Suprapubic skin (tissue), 4 donors: ENCODE data around the gene MUC2. TPM values are rescaled to one million over a fixed set of nuclear protein-coding genes. Genes with fewer than 3 reads are reported as not detected.

Experiments used
- DNase-seq, 2 donors: peaks; one replicate each; pipeline ENCODE4 v3.0.0-alpha.2; 2019; ENCODE audit warnings: low spot score in 2 of 2
- H3K27ac ChIP-seq: fragments of 200-600 bp; sonication (generic); one replicate; pipeline ENCODE4 v1.5.1; 2019
- H3K27me3 ChIP-seq: fragments of 200-600 bp; sonication (generic); one replicate; pipeline ENCODE4 v1.5.1; 2019
- H3K36me3 ChIP-seq: fragments of 200-600 bp; sonication (generic); one replicate; pipeline ENCODE4 v1.5.1; 2019
- H3K4me1 ChIP-seq: fragments of 200-600 bp; sonication (generic); one replicate; pipeline ENCODE4 v1.5.1; 2019
- H3K4me3 ChIP-seq: fragments of 200-600 bp; sonication (generic); one replicate; pipeline ENCODE4 v1.5.1; 2019; ENCODE audit warnings: mild to moderate bottlenecking
- H3K9me3 ChIP-seq: fragments of 200-600 bp; sonication (generic); one replicate; pipeline ENCODE4 v1.5.1; 2019
- EP300 ChIP-seq: sonication (generic); formaldehyde crosslinking; IDR thresholded peaks from one replicate; pipeline ENCODE4 v1.6.1; 2017; ENCODE audit warnings: antibody characterized with exemption
- POLR2A ChIP-seq, 2 donors: fragments of 450-650 bp; IDR thresholded peaks; one replicate each; pipeline ENCODE4 v1.6.1; 2017; ENCODE audit warnings: antibody characterized with exemption in 2 of 2, mild to moderate bottlenecking in 2 of 2, moderate library complexity in 2 of 2
- POLR2AphosphoS5 ChIP-seq, 3 donors: sonication (generic); formaldehyde crosslinking; IDR thresholded peaks; one replicate each; pipeline ENCODE4 v1.6.1; 2017; ENCODE audit warnings: antibody characterized with exemption in 3 of 3
- WGBS: methylation state at CpG from one replicate; pipeline ENCODE4 v1.1.5; 2018; 5-methylcytosine and 5-hydroxymethylcytosine counted together
- total RNA-seq, 4 donors: library from RNA; depleted of rRNA; stranded (reverse); fragments of >200 nt; gene quantifications; one replicate each; pipeline ENCODE4 v1.1.0, GENCODE V29; 2016
- TF ChIP-seq, protein P1 (sequence below), 2 donors: fragments of 200-600 bp in 1 of 2; fragments of 450-650 bp in 1 of 2; sonication (generic) in 1 of 2; IDR thresholded peaks; one replicate each; pipeline ENCODE4 v1.5.1; 2016 to 2019; ENCODE audit warnings: antibody characterized with exemption in 2 of 2, mild to moderate bottlenecking in 1 of 2, moderate library complexity in 1 of 2

MUC2 gene
- total RNA-seq, 4 donors from 2014 or later, result 0.05 to 0.17 (median 0.12) TPM

DNA sequence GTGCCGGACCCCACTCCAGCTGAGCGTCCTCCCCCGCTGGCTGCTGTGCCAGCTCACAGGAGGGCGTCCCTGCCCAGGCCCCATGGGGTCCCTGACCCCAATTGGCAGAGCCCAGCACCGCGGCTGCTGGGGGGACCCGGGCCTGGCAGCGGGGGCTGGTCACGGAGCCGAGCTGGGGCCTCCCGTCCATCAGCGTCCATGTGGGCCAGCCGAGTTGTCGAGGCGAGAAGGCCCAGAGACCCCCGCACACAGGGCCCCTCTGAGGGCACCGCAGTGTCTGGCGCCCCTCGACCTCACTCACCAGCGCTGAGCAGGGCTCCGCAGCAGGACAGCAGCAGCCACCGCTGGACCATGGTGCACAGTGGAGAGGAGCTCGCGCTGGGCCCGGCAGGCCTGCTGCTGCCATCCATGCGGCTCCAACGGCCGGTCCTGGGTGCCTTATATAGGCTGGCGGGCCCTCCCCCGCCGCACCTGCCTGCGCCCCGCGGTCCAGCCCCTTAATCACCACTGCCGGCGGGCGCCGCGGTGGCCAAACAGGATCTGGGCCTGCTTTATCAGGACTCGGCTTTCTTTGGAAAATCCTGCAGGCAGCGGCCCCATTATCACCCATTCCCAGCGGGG is 38.3 kb upstream of the MUC2 start, which contains the start of gene MUC6:
Gene MUC6 (minus strand): TSS at position 416 of the 621 bp plus-strand sequence. CDS start 63 bp downstream, at position 353.
- Histone ChIP-seq H3K27ac (no peak within 1 kb of the TSS), H3K9me3 (no peaks in the 10 kb centered on the region), H3K36me3 (no peaks in the 10 kb centered on the region), H3K4me3 (no peak within 1 kb of the TSS), H3K4me1 (no peaks in the 10 kb centered on the region), H3K27me3 (peaks cover 67% of the 10 kb centered on the region)
- DNase-seq, result no peak
- TF ChIP-seq POLR2AphosphoS5 (IDR thresholded peaks at IDR 0.05) (no peak), POLR2A (IDR thresholded peaks at IDR 0.05) (no peak)
- TF ChIP-seq, protein P1, sequence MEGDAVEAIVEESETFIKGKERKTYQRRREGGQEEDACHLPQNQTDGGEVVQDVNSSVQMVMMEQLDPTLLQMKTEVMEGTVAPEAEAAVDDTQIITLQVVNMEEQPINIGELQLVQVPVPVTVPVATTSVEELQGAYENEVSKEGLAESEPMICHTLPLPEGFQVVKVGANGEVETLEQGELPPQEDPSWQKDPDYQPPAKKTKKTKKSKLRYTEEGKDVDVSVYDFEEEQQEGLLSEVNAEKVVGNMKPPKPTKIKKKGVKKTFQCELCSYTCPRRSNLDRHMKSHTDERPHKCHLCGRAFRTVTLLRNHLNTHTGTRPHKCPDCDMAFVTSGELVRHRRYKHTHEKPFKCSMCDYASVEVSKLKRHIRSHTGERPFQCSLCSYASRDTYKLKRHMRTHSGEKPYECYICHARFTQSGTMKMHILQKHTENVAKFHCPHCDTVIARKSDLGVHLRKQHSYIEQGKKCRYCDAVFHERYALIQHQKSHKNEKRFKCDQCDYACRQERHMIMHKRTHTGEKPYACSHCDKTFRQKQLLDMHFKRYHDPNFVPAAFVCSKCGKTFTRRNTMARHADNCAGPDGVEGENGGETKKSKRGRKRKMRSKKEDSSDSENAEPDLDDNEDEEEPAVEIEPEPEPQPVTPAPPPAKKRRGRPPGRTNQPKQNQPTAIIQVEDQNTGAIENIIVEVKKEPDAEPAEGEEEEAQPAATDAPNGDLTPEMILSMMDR (IDR thresholded peaks at IDR 0.05), result no peak
- 48% methylated on average over 15 of the region's 42 CpGs for WGBS

DNA sequence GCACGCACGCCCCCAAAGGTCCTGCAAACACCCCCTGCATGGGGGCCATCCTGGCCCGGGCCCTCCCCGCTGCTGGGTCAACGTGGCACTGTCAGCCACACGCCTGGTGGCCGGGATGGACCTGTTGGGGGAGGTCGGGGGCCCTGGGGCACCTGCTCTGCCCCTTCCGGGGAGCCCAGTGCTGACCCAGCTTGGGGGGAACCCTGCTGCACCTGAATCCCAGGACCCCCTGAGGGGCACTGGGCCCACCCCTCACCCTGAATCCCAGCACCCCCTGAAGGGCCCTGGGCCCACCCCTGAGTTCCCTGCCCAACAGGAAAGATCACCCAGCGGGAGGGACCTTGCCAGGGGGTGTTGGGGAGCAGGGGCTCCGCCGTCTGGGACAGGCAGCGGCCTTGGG is 37.7 kb upstream of the MUC2 start:
- H3K9me3 ChIP-seq, result no peaks in the 10 kb centered on the region
- TF ChIP-seq POLR2A (IDR thresholded peaks at IDR 0.05) (no peak), EP300 (no peak), POLR2AphosphoS5 (IDR thresholded peaks at IDR 0.05) (no peak)
- TF ChIP-seq, protein P1 (IDR thresholded peaks at IDR 0.05), result no peak
- H3K27me3 ChIP-seq, result peaks cover 69% of the 10 kb centered on the region
- no CpG with 5 or more reads among the region's 13 CpGs for WGBS
- no peak overlapping the region for H3K27ac ChIP-seq
- no peaks in the 10 kb centered on the region for H3K36me3 ChIP-seq
- H3K4me1 ChIP-seq, result no peaks in the 10 kb centered on the region
- H3K4me3 ChIP-seq, result no peak overlapping the region
- DNase-seq, result no peak

GRCh38 chr11:1037506-1038055 is 37.1 kb upstream of the MUC2 start:
- Histone ChIP-seq H3K4me3 (no peak overlapping the region), H3K27ac (no peak overlapping the region), H3K36me3 (no peaks in the 10 kb centered on the region), H3K9me3 (no peaks in the 10 kb centered on the region), H3K27me3 (peaks cover 72% of the 10 kb centered on the region), H3K4me1 (no peaks in the 10 kb centered on the region)
- 57% methylated on average over 7 of the region's 26 CpGs for WGBS
- TF ChIP-seq EP300 (no peak), POLR2AphosphoS5 (IDR thresholded peaks at IDR 0.05) (no peak), POLR2A (IDR thresholded peaks at IDR 0.05) (no peak)
- TF ChIP-seq, protein P1 (IDR thresholded peaks at IDR 0.05), result no peak
- no peak for DNase-seq

DNA sequence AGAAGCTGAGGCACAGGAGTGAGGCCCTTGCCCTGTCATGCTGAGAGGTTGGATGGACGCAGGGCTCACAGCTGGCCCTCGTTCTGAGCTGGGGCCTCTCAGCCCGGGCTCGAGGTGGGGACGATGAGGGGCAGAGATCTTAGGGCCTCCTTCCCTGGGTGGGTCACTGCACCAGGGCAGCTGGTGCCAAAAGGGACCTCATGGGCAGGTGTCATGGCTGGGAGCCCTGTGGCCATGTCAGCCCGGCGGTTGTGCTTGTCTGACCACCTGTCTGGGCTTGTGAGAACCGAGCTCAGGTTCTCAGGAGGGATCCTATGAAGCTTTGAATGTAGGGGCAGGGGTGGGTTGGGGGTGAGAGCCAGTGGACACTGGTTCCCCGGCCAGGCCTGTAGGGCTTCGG is 36.3 kb upstream of the MUC2 start:
- no peak overlapping the region for H3K4me3 ChIP-seq

GRCh38 chr11:1038921-1039320 is 35.8 kb upstream of the MUC2 start:
- no peak overlapping the region for H3K27ac ChIP-seq

More for the DNA sequence above, 36.3 kb upstream of the MUC2 start:
- peaks cover 72% of the 10 kb centered on the region for H3K27me3 ChIP-seq
- H3K9me3 ChIP-seq, result no peaks in the 10 kb centered on the region
- H3K36me3 ChIP-seq, result no peaks in the 10 kb centered on the region
- no peak for DNase-seq
- no peaks in the 10 kb centered on the region for H3K4me1 ChIP-seq
- TF ChIP-seq POLR2AphosphoS5 (IDR thresholded peaks at IDR 0.05) (no peak), EP300 (no peak), POLR2A (IDR thresholded peaks at IDR 0.05) (no peak)
- TF ChIP-seq, protein P1 (IDR thresholded peaks at IDR 0.05), result no peak
- WGBS, result 79% methylated on average over 6 of the region's 10 CpGs
- H3K27ac ChIP-seq, result no peak overlapping the region

More at GRCh38 chr11:1038921-1039320, 35.8 kb upstream of the MUC2 start:
- WGBS, result 86% methylated on average over 5 of the region's 12 CpGs
- TF ChIP-seq, protein P1 (IDR thresholded peaks at IDR 0.05), result no peak
- TF ChIP-seq POLR2AphosphoS5 (IDR thresholded peaks at IDR 0.05) (no peak), EP300 (no peak), POLR2A (IDR thresholded peaks at IDR 0.05) (no peak)
- Histone ChIP-seq H3K36me3 (no peaks in the 10 kb centered on the region), H3K4me1 (no peaks in the 10 kb centered on the region), H3K27me3 (peaks cover 66% of the 10 kb centered on the region), H3K9me3 (no peaks in the 10 kb centered on the region), H3K4me3 (no peak overlapping the region)
- no peak for DNase-seq
